HepG2 (cell line): ENCODE results near the gene PDZD8. TPM values are rescaled to one million over a fixed set of nuclear protein-coding genes. Genes with fewer than 3 reads are reported as not detected.

Experiments
- ARNTL ChIP-seq: sonication (generic); formaldehyde crosslinking; IDR thresholded peaks from 2 replicates; pipeline ENCODE4 v1.4.0; 2020; ENCODE audit warnings: mild to moderate bottlenecking, missing genetic modification reagents
- CBFB ChIP-seq: sonication (generic); formaldehyde crosslinking; IDR thresholded peaks from 2 replicates; pipeline ENCODE4 v1.4.0; 2020; ENCODE audit warnings: missing genetic modification reagents
- EEA1 ChIP-seq: sonication (generic); formaldehyde crosslinking; IDR thresholded peaks from 2 replicates; pipeline ENCODE4 v1.5.1; 2020; ENCODE audit warnings: mild to moderate bottlenecking, missing genetic modification reagents, borderline replicate concordance
- GMEB2 ChIP-seq: IDR thresholded peaks from 2 replicates; pipeline ENCODE4 v1.6.1; 2016; ENCODE audit warnings: missing biosample characterization, missing genetic modification reagents, low read depth
- HINFP ChIP-seq: sonication (generic); formaldehyde crosslinking; IDR thresholded peaks from 2 replicates; pipeline ENCODE4 v1.4.0; 2020; ENCODE audit warnings: low read depth, mild to moderate bottlenecking, missing genetic modification reagents
- MBNL3 ChIP-seq: fragments of 250-450 bp; sonication (Bioruptor Pico); conservative IDR thresholded peaks from 2 replicates; pipeline ENCODE4 v1.8.0; 2022; ENCODE audit warnings: mild to moderate bottlenecking, inconsistent platforms
- MZF1 ChIP-seq: sonication (generic); formaldehyde crosslinking; IDR thresholded peaks from 2 replicates; pipeline ENCODE4 v1.8.1; 2023; ENCODE audit warnings: mild to moderate bottlenecking, missing genetic modification reagents, borderline replicate concordance
- NFE2 ChIP-seq: sonication (generic); formaldehyde crosslinking; IDR thresholded peaks from 2 replicates; pipeline ENCODE4 v1.4.0; 2020; ENCODE audit warnings: missing genetic modification reagents
- NR2F2 ChIP-seq: IDR thresholded peaks from 2 replicates; pipeline ENCODE4 v1.6.1; 2012; ENCODE audit warnings: low read depth, inconsistent platforms, borderline replicate concordance
- RARG ChIP-seq: sonication (generic); formaldehyde crosslinking; IDR thresholded peaks from 2 replicates; pipeline ENCODE4 v1.4.0; 2020; ENCODE audit warnings: low read depth, mild to moderate bottlenecking, missing genetic modification reagents
- SRSF9 ChIP-seq: fragments of 200-400 bp; formaldehyde crosslinking; IDR thresholded peaks from 2 replicates; pipeline ENCODE4 v1.6.1; 2018; ENCODE audit warnings: borderline replicate concordance, mild to moderate bottlenecking, low read depth, low read length; ENCODE audit not compliant: insufficient read depth, poor library complexity, severe bottlenecking
- TOE1 ChIP-seq: sonication (generic); formaldehyde crosslinking; IDR thresholded peaks from 2 replicates; pipeline ENCODE4 v1.4.0; 2020; ENCODE audit warnings: mild to moderate bottlenecking, missing genetic modification reagents
- TSC22D2 ChIP-seq: sonication (generic); formaldehyde crosslinking; IDR thresholded peaks from 2 replicates; pipeline ENCODE4 v1.5.1; 2020; ENCODE audit warnings: missing genetic modification reagents, mild to moderate bottlenecking, borderline replicate concordance
- YY1 ChIP-seq: IDR thresholded peaks from 2 replicates; pipeline ENCODE4 v1.6.1; 2011; ENCODE audit warnings: low read length, low read depth, moderate library complexity, mild to moderate bottlenecking; ENCODE audit not compliant: insufficient read depth, insufficient replicate concordance
- ZBTB7B ChIP-seq: sonication (generic); formaldehyde crosslinking; IDR thresholded peaks from 2 replicates; pipeline ENCODE4 v1.4.0; 2020; ENCODE audit warnings: missing genetic modification reagents
- ZFP37 ChIP-seq: sonication (generic); formaldehyde crosslinking; IDR thresholded peaks from 2 replicates; pipeline ENCODE4 v1.4.0; 2020; ENCODE audit warnings: missing genetic modification reagents, borderline replicate concordance
- ZNF124 ChIP-seq: sonication (generic); formaldehyde crosslinking; IDR thresholded peaks from 2 replicates; pipeline ENCODE4 v1.4.0; 2020; ENCODE audit warnings: missing genetic modification reagents
- ZNF232 ChIP-seq: sonication (generic); formaldehyde crosslinking; IDR thresholded peaks from 2 replicates; pipeline ENCODE4 v1.4.0; 2020; ENCODE audit warnings: missing genetic modification reagents, borderline replicate concordance
- ZNF335 ChIP-seq: sonication (generic); formaldehyde crosslinking; IDR thresholded peaks from 2 replicates; pipeline ENCODE4 v1.4.0; 2020; ENCODE audit warnings: missing genetic modification reagents
- ZNF512 ChIP-seq: sonication (generic); formaldehyde crosslinking; IDR thresholded peaks from 2 replicates; pipeline ENCODE4 v1.4.0; 2020; ENCODE audit warnings: mild to moderate bottlenecking, missing genetic modification reagents
- ZNF598 ChIP-seq: sonication (generic); formaldehyde crosslinking; IDR thresholded peaks from 2 replicates; pipeline ENCODE4 v1.5.1; 2020; ENCODE audit warnings: mild to moderate bottlenecking, missing genetic modification reagents, borderline replicate concordance
- ZNF605 ChIP-seq: sonication (generic); formaldehyde crosslinking; IDR thresholded peaks from 2 replicates; pipeline ENCODE4 v1.8.0; 2022; ENCODE audit warnings: mild to moderate bottlenecking, missing genetic modification reagents
- ZNF670 ChIP-seq: sonication (generic); formaldehyde crosslinking; IDR thresholded peaks from 2 replicates; pipeline ENCODE4 v1.8.0; 2022; ENCODE audit warnings: mild to moderate bottlenecking, missing genetic modification reagents, borderline replicate concordance
- ZNF749 ChIP-seq: sonication (generic); formaldehyde crosslinking; IDR thresholded peaks from 2 replicates; pipeline ENCODE4 v1.8.0; 2022; ENCODE audit warnings: mild to moderate bottlenecking, missing genetic modification reagents, moderate library complexity, borderline replicate concordance
- ZNF781 ChIP-seq: sonication (generic); formaldehyde crosslinking; IDR thresholded peaks from 2 replicates; pipeline ENCODE4 v1.5.1; 2020; ENCODE audit warnings: borderline replicate concordance, mild to moderate bottlenecking, missing genetic modification reagents; ENCODE audit errors: not compliant biosample characterization
- polyA plus RNA-seq, 8 experiments: library from polyadenylated mRNA; depleted of rRNA in 3 of 8; stranded (reverse) in 7 of 8; unstranded in 1 of 8; fragments of >200 nt; fragmentation: Illumina TruSeq in 4 of 8; extraction: Trizol in 4 of 8; gene quantifications; 2 replicates each; pipeline versions ENCODE4 v1.2.1 to v1.2.3, GENCODE V29; 2011 to 2016; ENCODE audit warnings: low read depth in 4 of 8, missing spikeins in 1 of 8, mixed read lengths in 1 of 8; ENCODE audit not compliant: insufficient read depth in 1 of 8
- total RNA-seq, 5 experiments: library from RNA; depleted of rRNA; stranded (reverse); fragments of >200 nt; fragmentation: Illumina TruSeq; extraction: Trizol; gene quantifications; 2 replicates each; pipeline ENCODE4 v1.2.3, GENCODE V29; 2016; ENCODE audit warnings: low read depth in 1 of 5

PDZD8 gene
- total and polyA plus RNA-seq, 2 of the 13 experiments (the other 11 are each of a cell fraction or from before 2014, with no cell fraction given): 11.2 to 32.0 TPM

DNA sequence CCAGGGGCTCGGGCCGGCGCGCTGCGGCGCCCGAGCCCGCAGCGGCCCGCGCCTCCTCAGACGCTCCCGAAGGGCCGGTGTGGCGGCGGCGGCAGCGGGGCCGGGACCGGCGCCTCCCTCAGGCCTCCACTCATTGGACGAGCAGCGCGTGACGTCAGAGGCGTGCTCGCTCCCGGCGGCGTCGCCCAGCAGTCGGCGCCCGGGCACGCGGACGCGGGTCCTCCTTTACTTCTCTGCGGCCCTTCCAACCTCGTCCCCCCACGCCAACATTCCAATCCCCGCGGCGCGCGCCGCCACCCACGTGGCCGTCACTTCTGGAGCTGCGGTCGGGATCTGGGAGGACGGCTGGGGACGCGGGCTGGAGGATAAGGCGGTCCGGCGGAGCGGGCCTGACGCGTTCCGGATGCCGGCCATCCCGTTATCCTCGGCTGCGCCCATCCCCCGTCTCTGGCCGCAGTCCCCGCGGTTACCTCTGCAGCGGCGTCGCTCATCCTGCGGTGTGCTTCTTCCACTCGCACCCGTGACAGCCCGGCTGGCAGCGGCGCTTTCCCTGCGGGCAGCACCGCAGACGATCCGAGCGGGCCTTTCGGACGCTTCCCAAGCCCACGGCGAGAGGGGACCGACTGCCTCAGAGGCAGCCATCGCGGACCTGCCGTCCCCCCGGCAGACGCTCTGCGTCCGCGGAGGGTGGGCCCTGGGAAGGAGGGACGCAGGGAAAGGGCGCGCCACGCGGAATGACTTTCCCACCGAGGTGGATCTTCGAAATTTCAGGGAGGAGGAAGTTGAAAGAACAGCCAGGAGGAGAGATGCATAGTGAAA is at the start of gene PDZD8 (continued):
- TF ChIP-seq ZNF670 (CRISPR knock-in tag) (0 out of 2 replicates have a peak, but pooled peaks have one; percentile 38), TOE1 (CRISPR knock-in tag) (no peak), GMEB2 (peak; percentile 89), ARNTL (CRISPR knock-in tag) (peak; percentile 67; the same call in 1 of the 2 replicates), EEA1 (CRISPR knock-in tag) (peak; percentile 86; the same call in 1 of the 2 replicates), TSC22D2 (CRISPR knock-in tag) (peak; percentile 71; the same call in 1 of the 2 replicates), SRSF9 (no peak), MBNL3 (CRISPR knock-in tag) (no peak), NFE2 (CRISPR knock-in tag) (no peak), ZNF512 (CRISPR knock-in tag) (0 out of 2 replicates have a peak, but pooled peaks have one; percentile 19), ZNF605 (CRISPR knock-in tag) (peak; percentile 49; the same call in 1 of the 2 replicates), MZF1 (CRISPR knock-in tag) (peak; percentile 29; the same call in 1 of the 2 replicates), RARG (CRISPR knock-in tag) (no peak), ZNF232 (CRISPR knock-in tag) (0 out of 2 replicates have a peak, but pooled peaks have one; percentile 18), HINFP (CRISPR knock-in tag) (peak; percentile 89), ZNF335 (CRISPR knock-in tag) (no peak), NR2F2 (0 out of 2 replicates have a peak, but pooled peaks have one; percentile 35), ZNF749 (CRISPR knock-in tag) (peak; percentile 93), YY1 (no peak), CBFB (CRISPR knock-in tag) (no peak; the same call in 1 of the 2 replicates), ZFP37 (0 out of 2 replicates have a peak, but pooled peaks have one; percentile 12), ZNF598 (CRISPR knock-in tag) (peak; percentile 12; the same call in 1 of the 2 replicates), ZBTB7B (0 out of 2 replicates have a peak, but pooled peaks have one; percentile 71), ZNF124 (CRISPR knock-in tag) (peak; percentile 27), ZNF781 (CRISPR knock-in tag) (peak; percentile 82)
